ENCODE measurements around the gene NEB. TPM values are rescaled to one million over a fixed set of nuclear protein-coding genes. Genes with fewer than 3 reads are reported as not detected.

The NEB gene
- total RNA-seq, 1 donor from 2014 or later: 1.0 TPM

GRCh38 chr2:151623631-151624030 lies 110.6 kb downstream of the NEB start:
- H3K27ac Mint-ChIP-seq (ENCODE audit: unreplicated experiment): peak overlapping the region; percentile 22
- H3K36me3 Mint-ChIP-seq (ENCODE audit: low read depth): peaks cover 1% of the 10 kb centered on the region
- H3K9me3 Mint-ChIP-seq (ENCODE audit: low read depth): no peaks in the 10 kb centered on the region
- TF ChIP-seq CTCF (IDR thresholded peaks at IDR 0.05): no peak
- peaks cover 38% of the 10 kb centered on the region for H3K4me1 Mint-ChIP-seq (ENCODE audit: low read depth)
- no peaks in the 10 kb centered on the region for H3K27me3 Mint-ChIP-seq (ENCODE audit: low read depth)
- no peak overlapping the region for H3K4me3 Mint-ChIP-seq (ENCODE audit: unreplicated experiment)
- no peak for DNase-seq (ENCODE audit: low spot score)

GRCh38 chr2:151620761-151621160 lies 113.5 kb downstream of the NEB start:
- DNase-seq (ENCODE audit: low spot score): no peak
- Mint-ChIP-seq H3K27me3 (ENCODE audit: low read depth) (no peaks in the 10 kb centered on the region), H3K9me3 (ENCODE audit: low read depth) (no peaks in the 10 kb centered on the region), H3K4me1 (ENCODE audit: low read depth) (peaks cover 43% of the 10 kb centered on the region), H3K4me3 (ENCODE audit: unreplicated experiment) (no peak overlapping the region), H3K27ac (ENCODE audit: unreplicated experiment) (no peak overlapping the region), H3K36me3 (ENCODE audit: low read depth) (no peaks in the 10 kb centered on the region)
- no peak for TF ChIP-seq CTCF (IDR thresholded peaks at IDR 0.05)

- Mint-ChIP-seq H3K27me3 (ENCODE audit: low read depth) (no peaks in the 10 kb centered on the region), H3K4me1 (ENCODE audit: low read depth) (peaks cover 39% of the 10 kb centered on the region), H3K27ac (ENCODE audit: unreplicated experiment) (peak overlapping the region; percentile 5), H3K36me3 (ENCODE audit: low read depth) (no peaks in the 10 kb centered on the region), H3K4me3 (ENCODE audit: unreplicated experiment) (no peak overlapping the region), H3K9me3 (ENCODE audit: low read depth) (no peaks in the 10 kb centered on the region)
- DNase-seq (ENCODE audit: low spot score): no peak
- TF ChIP-seq CTCF (IDR thresholded peaks at IDR 0.05): no peak
Observed at GRCh38 chr2:151619337-151619989, 114.8 kb downstream of the NEB start.

GRCh38 chr2:151616760-151617339 lies 117.4 kb downstream of the NEB start:
- Mint-ChIP-seq H3K4me3 (ENCODE audit: unreplicated experiment) (no peak overlapping the region), H3K9me3 (ENCODE audit: low read depth) (no peaks in the 10 kb centered on the region), H3K27me3 (ENCODE audit: low read depth) (no peaks in the 10 kb centered on the region), H3K27ac (ENCODE audit: unreplicated experiment) (no peak overlapping the region), H3K36me3 (ENCODE audit: low read depth) (no peaks in the 10 kb centered on the region), H3K4me1 (ENCODE audit: low read depth) (peaks cover 20% of the 10 kb centered on the region)
- no peak for TF ChIP-seq CTCF (IDR thresholded peaks at IDR 0.05)
- no peak for DNase-seq (ENCODE audit: low spot score)

- H3K27ac Mint-ChIP-seq (ENCODE audit: unreplicated experiment): no peak overlapping the region
- H3K4me1 Mint-ChIP-seq (ENCODE audit: low read depth): peaks cover 17% of the 10 kb centered on the region
- H3K4me3 Mint-ChIP-seq (ENCODE audit: unreplicated experiment): no peak overlapping the region
- H3K9me3 Mint-ChIP-seq (ENCODE audit: low read depth): no peaks in the 10 kb centered on the region
- DNase-seq (ENCODE audit: low spot score): no peak
- no peaks in the 10 kb centered on the region for H3K27me3 Mint-ChIP-seq (ENCODE audit: low read depth)
- H3K36me3 Mint-ChIP-seq (ENCODE audit: low read depth): no peaks in the 10 kb centered on the region
- TF ChIP-seq CTCF (IDR thresholded peaks at IDR 0.05): peak; percentile 50
Observed at GRCh38 chr2:151614606-151615306, 119.5 kb downstream of the NEB start.
